Heart left ventricle (tissue), 13 donors: ENCODE results near the gene GOLGA6A.

Source experiments
- CTCF ChIP-seq, 12 donors: fragments of 200-600 bp; sonication (generic) in 4 of 12; IDR thresholded peaks; one replicate each; pipeline versions ENCODE4 v1.5.0 to v1.8.0; 2018 to 2022; ENCODE audit warnings: antibody characterized with exemption in 12 of 12, mild to moderate bottlenecking in 5 of 12
- POLR2A ChIP-seq, 2 donors: fragments of 450-650 bp; IDR thresholded peaks; one replicate each; pipeline ENCODE4 v1.6.1; 2017; ENCODE audit warnings: antibody characterized with exemption in 2 of 2, mild to moderate bottlenecking in 2 of 2, moderate library complexity in 2 of 2
- donor health status: ischemic (EF 13 %, LVEDD 7.1; RV severe dilation, severe dysfunction).
- donor health status: DM: no; HTN: yes; CAD: no.
- donor health status: DM: no; HTN: no; CAD: no.
- donor health status: ischemic (EF 25% LVEDD 6.9; RV normal size, moderate dysfunction).
- donor health status: ischemic (EF 25% LVEDD 5.7; RV mildly dilated, moderate dysfunction).
- donor health status: ischemic (EF 35%, LVEDD 5.7; RV mildly dilated, moderate dysfunction).
- donor health status: nonischemic (EF 11% LVEDD 7.7; RV severe dilation, severe dysfunction).
- donor health status: DM: yes; HTN: yes; CAD: no.
- donor health status: PGD.
- donor health status: ischemic (EF 29% LVEDD 5.4; RV normal size, mild dysfunction).
- donor health status: nonischemic (EF 23%, LVEDD 6.1; RV moderate dilation, normal function).

- TF ChIP-seq CTCF (IDR thresholded peaks at IDR 0.05) (no peak), POLR2A (IDR thresholded peaks at IDR 0.05) (no peak)
Observed at GRCh38 chr15:74122403-74123130, 40.2 kb upstream of the GOLGA6A start.
